ENCODE results near the gene MED1. TPM values are rescaled to one million over a fixed set of nuclear protein-coding genes. Genes with fewer than 3 reads are reported as not detected.

The MED1 gene
- total and polyA plus RNA-seq, 2 of the 4 experiments (the other 2 are of a cell fraction): 16.9 to 24.2 TPM

- TF ChIP-seq CTCF (conservative IDR thresholded peaks at IDR 0.05; ENCODE audit: low read depth, low read length): no peak
- TF ChIP-seq SMC3 (IDR thresholded peaks at IDR 0.05; ENCODE audit: low read depth, low read length): no peak
Observed at GRCh38 chr17:39462631-39463375, 11.7 kb upstream of the MED1 start (continued).
